HEK293 (cell line): Measurements from ENCODE around the gene L3HYPDH.

Source experiments
- CTCF ChIA-PET: fragments of 350-600 bp; formaldehyde crosslinking; extraction: SDS; loops from one replicate; lab custom pipeline; 2021; ENCODE audit warnings: antibody characterized with exemption; lab: Yijun Ruan, JAX
- POLR2A ChIA-PET: fragments of 300-600 bp; formaldehyde crosslinking; extraction: SDS; loops from one replicate; lab custom pipeline; 2020; ENCODE audit warnings: antibody characterized with exemption, inconsistent platforms; lab: Yijun Ruan, JAX
- H3K27ac ChIP-seq: fragments of 200-500 bp; sonication (Bioruptor generic); 2 replicates; pipeline ENCODE4 v1.5.1; 2014; ENCODE audit warnings: low read depth, low read length, control low read depth, inconsistent platforms; ENCODE audit errors: extremely low read depth
- H3K36me3 ChIP-seq, 2 experiments: fragments of 200-500 bp in 1 of 2; sonication (Bioruptor generic) in 1 of 2; 1 replicate in 1 of 2; 2 replicates in 1 of 2; pipeline ENCODE4 v1.5.1; 2014 to 2017; ENCODE audit warnings: inconsistent platforms in 2 of 2, low read length in 2 of 2; ENCODE audit not compliant: control insufficient read depth in 2 of 2, insufficient read depth in 1 of 2
- H3K4me1 ChIP-seq: fragments of 200-500 bp; sonication (Bioruptor generic); 2 replicates; pipeline ENCODE4 v1.5.1; 2014; ENCODE audit warnings: mild to moderate bottlenecking, low read length, inconsistent platforms; ENCODE audit not compliant: control insufficient read depth, insufficient read depth
- H3K4me3 ChIP-seq: 2 replicates; pipeline ENCODE4 v1.5.1; 2011; ENCODE audit warnings: low read depth, mild to moderate bottlenecking, control low read depth, low read length, moderate library complexity
- H3K9me3 ChIP-seq: fragments of 200-500 bp; sonication (Bioruptor generic); 2 replicates; pipeline ENCODE4 v1.5.1; 2014; ENCODE audit warnings: low read depth, low read length, inconsistent platforms; ENCODE audit not compliant: control insufficient read depth, insufficient read depth
- GLI2 ChIP-seq: fragments of 450-650 bp; formaldehyde crosslinking; IDR thresholded peaks from 2 replicates; pipeline ENCODE4; 2017; ENCODE audit warnings: missing biosample characterization, missing genetic modification characterization, low read depth, borderline replicate concordance
- HOXC10 ChIP-seq: sonication (generic); formaldehyde crosslinking; IDR thresholded peaks from 2 replicates; pipeline ENCODE4 v1.8.1; 2023; ENCODE audit warnings: mild to moderate bottlenecking, missing genetic modification reagents
- MZF1 ChIP-seq: fragments of 450-650 bp; formaldehyde crosslinking; IDR thresholded peaks from 2 replicates; pipeline ENCODE4 v1.5.1; 2017; ENCODE audit warnings: missing biosample characterization, missing genetic modification characterization, borderline replicate concordance
- SP2 ChIP-seq: fragments of 450-650 bp; formaldehyde crosslinking; IDR thresholded peaks from 2 replicates; pipeline ENCODE4 v1.5.1; 2016; ENCODE audit warnings: missing biosample characterization, missing genetic modification characterization
- YY2 ChIP-seq: fragments of 450-650 bp; formaldehyde crosslinking; IDR thresholded peaks from 2 replicates; pipeline ENCODE4 v1.5.1; 2016; ENCODE audit warnings: missing biosample characterization, missing genetic modification characterization
- ZNF132 ChIP-seq: fragments of 450-650 bp; formaldehyde crosslinking; IDR thresholded peaks from 2 replicates; pipeline ENCODE4 v1.5.1; 2017; ENCODE audit warnings: missing biosample characterization, missing genetic modification characterization, borderline replicate concordance
- ZNF16 ChIP-seq: fragments of 450-650 bp; formaldehyde crosslinking; IDR thresholded peaks from 2 replicates; pipeline ENCODE4 v1.5.1; 2016; ENCODE audit warnings: low read depth, missing biosample characterization, missing genetic modification characterization
- ZNF221 ChIP-seq: fragments of 450-650 bp; formaldehyde crosslinking; IDR thresholded peaks from 2 replicates; pipeline ENCODE4 v1.5.1; 2017; ENCODE audit warnings: missing biosample characterization, missing genetic modification characterization, borderline replicate concordance
- ZNF26 ChIP-seq: fragments of 450-650 bp; formaldehyde crosslinking; IDR thresholded peaks from 2 replicates; pipeline ENCODE4 v1.5.1; 2016; ENCODE audit warnings: missing biosample characterization, missing genetic modification characterization
- ZNF302 ChIP-seq: fragments of 450-650 bp; formaldehyde crosslinking; IDR thresholded peaks from 2 replicates; pipeline ENCODE4 v1.5.1; 2016; ENCODE audit warnings: missing biosample characterization, missing genetic modification characterization, low read depth
- ZNF311 ChIP-seq: fragments of 450-650 bp; formaldehyde crosslinking; IDR thresholded peaks from 2 replicates; pipeline ENCODE4 v1.5.1; 2017; ENCODE audit warnings: missing biosample characterization, missing genetic modification characterization, borderline replicate concordance
- ZNF510 ChIP-seq: fragments of 450-650 bp; formaldehyde crosslinking; IDR thresholded peaks from 2 replicates; pipeline ENCODE4 v1.5.1; 2018; ENCODE audit warnings: mild to moderate bottlenecking, missing genetic modification characterization, missing biosample characterization; ENCODE audit not compliant: insufficient replicate concordance
- ZNF658 ChIP-seq: fragments of 450-650 bp; formaldehyde crosslinking; IDR thresholded peaks from 2 replicates; pipeline ENCODE4; 2016; ENCODE audit warnings: missing biosample characterization, missing genetic modification characterization
- ZNF664 ChIP-seq: fragments of 450-650 bp; formaldehyde crosslinking; IDR thresholded peaks from 2 replicates; pipeline ENCODE4 v1.5.1; 2016; ENCODE audit warnings: missing biosample characterization, missing genetic modification characterization
- ZNF792 ChIP-seq: fragments of 450-650 bp; formaldehyde crosslinking; IDR thresholded peaks from 2 replicates; pipeline ENCODE4 v1.5.1; 2016; ENCODE audit warnings: missing biosample characterization, missing genetic modification characterization
- ZNF837 ChIP-seq: fragments of 450-650 bp; formaldehyde crosslinking; IDR thresholded peaks from 2 replicates; pipeline ENCODE4 v1.5.1; 2016; ENCODE audit warnings: missing biosample characterization, missing genetic modification characterization
- TF ChIP-seq, protein P1 (sequence below): fragments of 450-650 bp; formaldehyde crosslinking; IDR thresholded peaks from 2 replicates; pipeline ENCODE4 v1.5.1; 2016; ENCODE audit warnings: missing biosample characterization, missing genetic modification characterization
- TF ChIP-seq, protein P2 (sequence below): fragments of 450-650 bp; formaldehyde crosslinking; IDR thresholded peaks from 2 replicates; pipeline ENCODE4 v1.5.1; 2016; ENCODE audit warnings: missing biosample characterization, missing genetic modification characterization

L3HYPDH gene

GRCh38 chr14:59481871-59482540 lies 2.2 kb downstream of the L3HYPDH start:
- TF ChIP-seq ZNF302: no peak
- TF ChIP-seq ZNF26 (tag by site-specific recombination): no peak
- TF ChIP-seq ZNF658: no peak
- TF ChIP-seq, protein P1, sequence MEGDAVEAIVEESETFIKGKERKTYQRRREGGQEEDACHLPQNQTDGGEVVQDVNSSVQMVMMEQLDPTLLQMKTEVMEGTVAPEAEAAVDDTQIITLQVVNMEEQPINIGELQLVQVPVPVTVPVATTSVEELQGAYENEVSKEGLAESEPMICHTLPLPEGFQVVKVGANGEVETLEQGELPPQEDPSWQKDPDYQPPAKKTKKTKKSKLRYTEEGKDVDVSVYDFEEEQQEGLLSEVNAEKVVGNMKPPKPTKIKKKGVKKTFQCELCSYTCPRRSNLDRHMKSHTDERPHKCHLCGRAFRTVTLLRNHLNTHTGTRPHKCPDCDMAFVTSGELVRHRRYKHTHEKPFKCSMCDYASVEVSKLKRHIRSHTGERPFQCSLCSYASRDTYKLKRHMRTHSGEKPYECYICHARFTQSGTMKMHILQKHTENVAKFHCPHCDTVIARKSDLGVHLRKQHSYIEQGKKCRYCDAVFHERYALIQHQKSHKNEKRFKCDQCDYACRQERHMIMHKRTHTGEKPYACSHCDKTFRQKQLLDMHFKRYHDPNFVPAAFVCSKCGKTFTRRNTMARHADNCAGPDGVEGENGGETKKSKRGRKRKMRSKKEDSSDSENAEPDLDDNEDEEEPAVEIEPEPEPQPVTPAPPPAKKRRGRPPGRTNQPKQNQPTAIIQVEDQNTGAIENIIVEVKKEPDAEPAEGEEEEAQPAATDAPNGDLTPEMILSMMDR (tag by site-specific recombination): no peak
- TF ChIP-seq ZNF132 (tag by site-specific recombination): no peak
- TF ChIP-seq ZNF510: no peak
- no peak for TF ChIP-seq MZF1 (tag by site-specific recombination)
- no peak for TF ChIP-seq ZNF221 (tag by site-specific recombination)
- TF ChIP-seq, protein P2, sequence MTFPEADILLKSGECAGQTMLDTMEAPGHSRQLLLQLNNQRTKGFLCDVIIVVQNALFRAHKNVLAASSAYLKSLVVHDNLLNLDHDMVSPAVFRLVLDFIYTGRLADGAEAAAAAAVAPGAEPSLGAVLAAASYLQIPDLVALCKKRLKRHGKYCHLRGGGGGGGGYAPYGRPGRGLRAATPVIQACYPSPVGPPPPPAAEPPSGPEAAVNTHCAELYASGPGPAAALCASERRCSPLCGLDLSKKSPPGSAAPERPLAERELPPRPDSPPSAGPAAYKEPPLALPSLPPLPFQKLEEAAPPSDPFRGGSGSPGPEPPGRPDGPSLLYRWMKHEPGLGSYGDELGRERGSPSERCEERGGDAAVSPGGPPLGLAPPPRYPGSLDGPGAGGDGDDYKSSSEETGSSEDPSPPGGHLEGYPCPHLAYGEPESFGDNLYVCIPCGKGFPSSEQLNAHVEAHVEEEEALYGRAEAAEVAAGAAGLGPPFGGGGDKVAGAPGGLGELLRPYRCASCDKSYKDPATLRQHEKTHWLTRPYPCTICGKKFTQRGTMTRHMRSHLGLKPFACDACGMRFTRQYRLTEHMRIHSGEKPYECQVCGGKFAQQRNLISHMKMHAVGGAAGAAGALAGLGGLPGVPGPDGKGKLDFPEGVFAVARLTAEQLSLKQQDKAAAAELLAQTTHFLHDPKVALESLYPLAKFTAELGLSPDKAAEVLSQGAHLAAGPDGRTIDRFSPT (tag by site-specific recombination): no peak
- no peak for TF ChIP-seq ZNF792
- no peak for TF ChIP-seq ZNF837 (tag by site-specific recombination)
- no peak for TF ChIP-seq GLI2 (tag by site-specific recombination)
- no peak for TF ChIP-seq YY2 (tag by site-specific recombination)
- TF ChIP-seq ZNF311: no peak
- no peak for TF ChIP-seq HOXC10 (CRISPR knock-in tag)
- no peak for TF ChIP-seq ZNF16 (tag by site-specific recombination)
- H3K4me3 ChIP-seq: peak overlapping the region; percentile 7
- ChIA-PET POLR2A (no interaction called here), CTCF (interaction anchor here (1.0 kb wide), 1 partner anchor 453 kb away, joined by 3 read pairs; no protein-coding TSS in a partner anchor)
- H3K4me1 ChIP-seq: 0 out of 2 replicates have a peak, but pooled peaks cover 3% of the 10 kb centered on the region
- H3K36me3 ChIP-seq: peaks cover 14 to 28% of the 10 kb centered on the region in 2 experiments
- no peak overlapping the region for H3K27ac ChIP-seq
- no peaks in the 10 kb centered on the region for H3K9me3 ChIP-seq

DNA sequence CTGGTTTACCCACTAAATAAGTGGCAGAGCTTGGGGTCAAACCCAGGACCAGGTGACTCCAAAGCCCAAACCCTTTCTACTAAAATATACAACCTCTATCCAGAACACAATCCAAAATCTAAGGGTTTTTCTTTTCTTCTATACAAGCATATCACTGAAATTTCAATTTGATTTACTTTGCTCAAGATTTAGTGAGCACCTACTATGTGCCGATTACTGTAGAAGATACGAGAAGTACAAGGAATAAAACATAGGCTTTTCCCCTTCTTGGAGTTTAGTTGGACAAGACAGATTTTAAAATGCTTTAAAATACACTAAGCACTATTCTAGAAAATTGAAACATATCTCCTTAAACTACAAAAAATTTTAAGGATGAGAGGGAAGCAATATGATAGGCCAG lies 2.8 kb downstream of the L3HYPDH start:
- Histone ChIP-seq H3K36me3 (peaks cover 14 to 34% of the 10 kb centered on the region in 2 experiments), H3K4me3 (no peak overlapping the region), H3K9me3 (no peaks in the 10 kb centered on the region), H3K4me1 (0 out of 2 replicates have a peak, but pooled peaks cover 3% of the 10 kb centered on the region), H3K27ac (no peak overlapping the region)
- ChIA-PET CTCF (no interaction called here), POLR2A (no interaction called here)
- TF ChIP-seq SP2 (tag by site-specific recombination) (no peak), ZNF664 (0 out of 2 replicates have a peak, but pooled peaks have one; percentile 21)
